ENCODE measurements around the gene PAK5. TPM values are rescaled to one million over a fixed set of nuclear protein-coding genes. Genes with fewer than 3 reads are reported as not detected.

Gene PAK5
- total RNA-seq, 1 donor from 2014 or later = 0.17 TPM

GRCh38 chr20:9532069-9532838 is 306.6 kb downstream of the PAK5 start:
- Histone ChIP-seq H3K4me3 (ENCODE audit: low read depth, low read length) (no peak overlapping the region), H3K36me3 (ENCODE audit: control insufficient read depth, insufficient read depth, low read length) (no peaks in the 10 kb centered on the region), H3K27me3 (ENCODE audit: control insufficient read depth, insufficient read depth, low read length) (no peaks in the 10 kb centered on the region)
- no peak for DNase-seq (ENCODE audit: low read depth)
- no peak for TF ChIP-seq CTCF (IDR thresholded peaks at IDR 0.05; ENCODE audit: insufficient read depth, low read length, poor library complexity, severe bottlenecking)

- H3K36me3 ChIP-seq (ENCODE audit: control insufficient read depth, insufficient read depth, low read length) = no peaks in the 10 kb centered on the region
- DNase-seq (ENCODE audit: low read depth) = no peak
- no peak overlapping the region for H3K4me3 ChIP-seq (ENCODE audit: low read depth, low read length)
- no peak for TF ChIP-seq CTCF (IDR thresholded peaks at IDR 0.05; ENCODE audit: insufficient read depth, low read length, poor library complexity, severe bottlenecking)
- no peaks in the 10 kb centered on the region for H3K27me3 ChIP-seq (ENCODE audit: control insufficient read depth, insufficient read depth, low read length)
Observed at GRCh38 chr20:9531581-9531980, 307.3 kb downstream of the PAK5 start.

GRCh38 chr20:9523636-9524035 is 315.2 kb downstream of the PAK5 start:
- TF ChIP-seq CTCF (IDR thresholded peaks at IDR 0.05; ENCODE audit: insufficient read depth, low read length, poor library complexity, severe bottlenecking) = no peak
- no peak for DNase-seq (ENCODE audit: low read depth)
- H3K4me3 ChIP-seq (ENCODE audit: low read depth, low read length) = no peak overlapping the region
- peaks cover 3% of the 10 kb centered on the region for H3K27me3 ChIP-seq (ENCODE audit: control insufficient read depth, insufficient read depth, low read length)
- no peaks in the 10 kb centered on the region for H3K36me3 ChIP-seq (ENCODE audit: control insufficient read depth, insufficient read depth, low read length)

- Histone ChIP-seq H3K36me3 (ENCODE audit: control insufficient read depth, insufficient read depth, low read length) (no peaks in the 10 kb centered on the region), H3K4me3 (ENCODE audit: low read depth, low read length) (no peak overlapping the region), H3K27me3 (ENCODE audit: control insufficient read depth, insufficient read depth, low read length) (peaks cover 34% of the 10 kb centered on the region)
- TF ChIP-seq CTCF (IDR thresholded peaks at IDR 0.05; ENCODE audit: insufficient read depth, low read length, poor library complexity, severe bottlenecking) = no peak
- DNase-seq (ENCODE audit: low read depth) = no peak
Observed at GRCh38 chr20:9520086-9520485, 318.8 kb downstream of the PAK5 start.

GRCh38 chr20:9518576-9519175 is 320.2 kb downstream of the PAK5 start:
- no peak overlapping the region for H3K4me3 ChIP-seq (ENCODE audit: low read depth, low read length)
- peaks cover 47% of the 10 kb centered on the region for H3K27me3 ChIP-seq (ENCODE audit: control insufficient read depth, insufficient read depth, low read length)
- TF ChIP-seq CTCF (IDR thresholded peaks at IDR 0.05; ENCODE audit: insufficient read depth, low read length, poor library complexity, severe bottlenecking) = no peak
- DNase-seq (ENCODE audit: low read depth) = no peak
- no peaks in the 10 kb centered on the region for H3K36me3 ChIP-seq (ENCODE audit: control insufficient read depth, insufficient read depth, low read length)
